ENCODE results near the gene GPRC6A. TPM values are rescaled to one million over a fixed set of nuclear protein-coding genes. Genes with fewer than 3 reads are reported as not detected.

GPRC6A gene
- total and polyA plus RNA-seq, 7 experiments from 2014 or later = not detected

DNA sequence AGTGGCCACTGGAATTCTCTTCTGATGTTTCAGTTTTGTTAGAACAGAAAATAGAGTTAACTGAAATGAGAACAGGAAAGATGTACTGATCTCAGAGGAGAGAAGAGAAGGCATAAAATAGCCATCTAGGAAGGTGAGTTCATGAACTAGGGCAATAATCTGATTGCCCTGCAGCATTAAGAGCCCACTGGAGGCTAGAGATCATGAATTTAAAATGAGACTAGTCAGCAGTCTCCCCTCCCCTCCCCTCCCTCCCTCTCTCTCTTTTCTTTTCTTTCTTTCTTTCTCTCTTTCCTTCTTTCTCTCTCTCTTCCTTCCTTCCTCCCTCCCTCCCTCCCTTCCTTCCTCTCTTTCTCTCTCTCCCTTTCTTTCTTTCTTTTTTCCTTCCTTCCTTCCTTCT lies 28.9 kb downstream of the GPRC6A start:
- Mint-ChIP-seq H3K4me1 (peaks cover 0 to 2% (median 0%) of the 10 kb centered on the region in 7 donors), H3K27me3 (peaks cover 14 to 38% (median 18%) of the 10 kb centered on the region in 5 donors), H3K27ac (no peak overlapping the region), H3K9me3 (peaks cover 0 to 10% (median 0%) of the 10 kb centered on the region in 11 donors), H3K4me3 (no peak overlapping the region), H3K36me3 (peaks cover 0 to 3% (median 0%) of the 10 kb centered on the region in 5 donors)
- intact Hi-C loops (cut with micrococcal nuclease) = no loop called here
- ChIA-PET CTCF (no interaction called here), POLR2A (no interaction called here)
- Histone ChIP-seq H3K27ac (ENCODE audit: low read depth, low read length) (no peak overlapping the region), H3K36me3 (ENCODE audit: control insufficient read depth in 2 of 3, insufficient read depth in 3 of 3, low read length in 3 of 3) (no peaks in the 10 kb centered on the region), H3K4me3 (ENCODE audit: low read length) (no peak overlapping the region), H3K27me3 (ENCODE audit: control insufficient read depth in 2 of 2, insufficient read depth in 2 of 2, low read length in 2 of 2) (no peaks in the 10 kb centered on the region), H3K4me1 (ENCODE audit: control insufficient read depth in 2 of 2, insufficient read depth in 2 of 2, low read length in 2 of 2) (no peaks in the 10 kb centered on the region), H3K9me3 (ENCODE audit: control insufficient read depth in 2 of 3, low read length in 3 of 3) (no peaks in the 10 kb centered on the region)
- DNase-seq (no peak), ATAC-seq (no peak)

DNA sequence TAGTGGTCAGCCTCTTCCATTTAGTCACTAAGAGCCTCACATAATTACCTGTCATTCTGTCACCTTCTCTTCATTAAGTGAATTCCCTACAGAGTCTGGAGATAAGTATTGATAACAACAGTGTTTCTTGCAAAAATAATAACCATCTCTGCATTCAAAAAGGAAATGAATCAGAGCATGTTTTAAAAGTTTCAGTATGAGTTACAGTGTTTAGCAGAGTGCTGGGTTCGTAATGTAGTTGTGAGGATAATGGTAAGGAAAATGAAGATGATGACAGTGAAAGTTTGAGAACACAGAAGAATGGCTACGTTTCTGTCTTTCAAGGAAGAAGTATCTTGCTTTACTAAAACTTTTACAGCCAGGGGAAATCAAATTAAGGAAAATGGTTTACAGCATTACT lies 31.3 kb downstream of the GPRC6A start:
- ChIA-PET CTCF (no interaction called here), POLR2A (no interaction called here)
- Histone ChIP-seq H3K9me3 (ENCODE audit: control insufficient read depth in 2 of 3, low read length in 3 of 3) (no peaks in the 10 kb centered on the region), H3K27ac (ENCODE audit: low read depth, low read length) (no peak overlapping the region), H3K27me3 (ENCODE audit: control insufficient read depth in 2 of 2, insufficient read depth in 2 of 2, low read length in 2 of 2) (no peaks in the 10 kb centered on the region), H3K36me3 (ENCODE audit: control insufficient read depth in 2 of 3, insufficient read depth in 3 of 3, low read length in 3 of 3) (no peaks in the 10 kb centered on the region), H3K4me3 (ENCODE audit: low read length) (no peak overlapping the region), H3K4me1 (ENCODE audit: control insufficient read depth in 2 of 2, insufficient read depth in 2 of 2, low read length in 2 of 2) (no peaks in the 10 kb centered on the region)
- H3K4me1 Mint-ChIP-seq = peaks cover 0 to 2% (median 0%) of the 10 kb centered on the region in 7 donors
- peaks cover 8 to 38% (median 16%) of the 10 kb centered on the region in 5 donors for H3K27me3 Mint-ChIP-seq
- intact Hi-C loops (cut with micrococcal nuclease) = no loop called here
- H3K36me3 Mint-ChIP-seq = peaks cover 0 to 3% (median 0%) of the 10 kb centered on the region in 5 donors
- H3K9me3 Mint-ChIP-seq = peaks cover 0 to 10% (median 0%) of the 10 kb centered on the region in 11 donors
- DNase-seq = no peak
- no peak for ATAC-seq
- H3K4me3 Mint-ChIP-seq = no peak overlapping the region
- no peak overlapping the region for H3K27ac Mint-ChIP-seq

DNA sequence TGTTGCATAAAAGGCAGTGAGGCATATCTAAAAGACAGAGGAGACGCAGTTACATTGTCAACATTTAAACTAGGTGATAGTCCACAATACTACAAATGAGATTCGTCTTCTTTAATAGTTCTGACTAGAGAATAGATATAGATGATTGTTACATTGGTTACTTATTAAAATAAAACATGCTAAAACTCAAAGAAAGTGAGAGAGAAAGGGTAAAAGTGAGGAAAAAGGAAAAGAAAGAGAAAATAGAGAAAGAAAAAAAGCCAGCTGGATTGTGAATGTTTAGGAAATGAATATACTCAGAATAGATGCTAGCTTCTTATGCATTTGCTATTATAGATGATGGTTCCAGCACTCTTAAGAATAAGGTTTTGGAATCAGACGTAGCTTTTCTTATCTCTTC lies 35.7 kb downstream of the GPRC6A start:
- Histone ChIP-seq H3K27ac (ENCODE audit: low read depth, low read length) (no peak overlapping the region), H3K27me3 (ENCODE audit: control insufficient read depth in 2 of 2, insufficient read depth in 2 of 2, low read length in 2 of 2) (no peaks in the 10 kb centered on the region), H3K4me1 (ENCODE audit: control insufficient read depth in 2 of 2, insufficient read depth in 2 of 2, low read length in 2 of 2) (no peaks in the 10 kb centered on the region), H3K4me3 (ENCODE audit: low read length) (no peak overlapping the region), H3K9me3 (ENCODE audit: control insufficient read depth in 2 of 3, low read length in 3 of 3) (no peaks in the 10 kb centered on the region), H3K36me3 (ENCODE audit: control insufficient read depth in 2 of 3, insufficient read depth in 3 of 3, low read length in 3 of 3) (no peaks in the 10 kb centered on the region)
- no peak overlapping the region for H3K4me3 Mint-ChIP-seq
- DNase-seq (no peak), ATAC-seq (no peak)
- peaks cover 0 to 3% (median 0%) of the 10 kb centered on the region in 5 donors for H3K36me3 Mint-ChIP-seq
- intact Hi-C loops (cut with micrococcal nuclease) = no loop called here
- ChIA-PET CTCF (no interaction called here), POLR2A (no interaction called here)
- no peak overlapping the region for H3K27ac Mint-ChIP-seq
- peaks cover 2 to 22% (median 13%) of the 10 kb centered on the region in 5 donors for H3K27me3 Mint-ChIP-seq
- no peaks in the 10 kb centered on the region for H3K4me1 Mint-ChIP-seq
- peaks cover 0 to 10% (median 0%) of the 10 kb centered on the region in 11 donors for H3K9me3 Mint-ChIP-seq

DNA sequence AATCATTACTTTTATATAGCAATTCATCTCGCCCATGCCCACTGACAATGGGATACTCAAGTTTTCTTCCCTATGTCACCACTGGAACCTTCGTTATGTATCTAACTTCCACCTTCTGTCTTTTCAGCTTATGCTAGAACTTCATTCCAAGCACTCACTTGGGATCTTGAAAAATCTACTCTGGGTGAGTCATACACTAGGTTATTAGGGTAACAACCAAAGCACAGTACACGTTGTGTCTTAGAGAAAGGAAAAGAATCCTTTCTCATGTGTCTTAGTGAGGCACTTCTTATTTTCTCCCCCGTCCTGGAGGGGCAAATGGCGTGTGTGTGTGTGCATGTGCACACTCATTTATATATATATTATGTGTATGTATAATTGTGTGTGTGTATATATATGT lies 45.0 kb downstream of the GPRC6A start:
- Histone ChIP-seq H3K27me3 (ENCODE audit: control insufficient read depth in 2 of 2, insufficient read depth in 2 of 2, low read length in 2 of 2) (no peaks in the 10 kb centered on the region), H3K36me3 (ENCODE audit: control insufficient read depth in 2 of 3, insufficient read depth in 3 of 3, low read length in 3 of 3) (no peaks in the 10 kb centered on the region), H3K4me3 (ENCODE audit: low read length) (no peak overlapping the region), H3K9me3 (ENCODE audit: control insufficient read depth in 2 of 3, low read length in 3 of 3) (no peaks in the 10 kb centered on the region), H3K4me1 (ENCODE audit: control insufficient read depth in 2 of 2, insufficient read depth in 2 of 2, low read length in 2 of 2) (peaks cover 0 to 3% of the 10 kb centered on the region in 2 donors), H3K27ac (ENCODE audit: low read depth, low read length) (no peak overlapping the region)
- Mint-ChIP-seq H3K9me3 (no peaks in the 10 kb centered on the region), H3K27me3 (peaks cover 6 to 44% (median 32%) of the 10 kb centered on the region in 5 donors), H3K27ac (no peak overlapping the region), H3K4me1 (no peaks in the 10 kb centered on the region), H3K4me3 (no peak overlapping the region), H3K36me3 (no peaks in the 10 kb centered on the region)
- ATAC-seq (no peak), DNase-seq (no peak)
- ChIA-PET CTCF (no interaction called here), POLR2A (no interaction called here)
- intact Hi-C loops (cut with micrococcal nuclease) = loop anchor here in 1 of 2 donors (5.0 kb wide), 1 partner anchor 63 kb away; no protein-coding TSS in a partner anchor

DNA sequence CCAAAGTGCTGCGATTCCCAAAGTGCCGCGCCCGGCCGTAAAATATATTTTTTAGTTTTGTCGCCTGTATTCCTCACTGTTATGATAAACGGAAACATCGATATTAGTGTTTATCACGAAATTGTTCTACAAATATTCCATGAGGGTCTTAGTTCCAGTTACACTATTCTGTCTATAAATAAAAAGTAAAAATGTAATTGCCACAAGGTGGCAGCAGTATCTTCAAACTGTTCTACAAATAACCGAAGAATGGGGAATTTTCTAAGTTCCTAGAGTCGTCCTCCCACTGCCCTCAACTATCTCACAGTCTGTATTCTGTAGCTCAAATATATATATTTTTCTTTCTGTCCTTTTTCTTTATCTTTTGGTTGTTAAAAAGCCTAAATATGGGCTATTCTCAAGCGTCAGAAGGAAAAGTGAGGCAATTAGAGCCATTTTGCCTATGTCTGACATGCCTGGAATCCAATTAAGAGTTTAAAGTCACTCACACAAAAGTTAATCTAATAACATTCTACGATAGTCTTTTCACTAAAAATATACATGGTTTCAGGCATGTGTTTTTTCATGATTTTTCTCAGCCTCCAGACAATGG lies 49.2 kb downstream of the GPRC6A start:
- H3K36me3 Mint-ChIP-seq = no peaks in the 10 kb centered on the region
- H3K27ac Mint-ChIP-seq = no peak overlapping the region
- ATAC-seq (no peak), DNase-seq (no peak)
- ChIA-PET POLR2A (no interaction called here), CTCF (no interaction called here)
- Histone ChIP-seq H3K4me1 (ENCODE audit: control insufficient read depth in 2 of 2, insufficient read depth in 2 of 2, low read length in 2 of 2) (peaks cover 0 to 3% of the 10 kb centered on the region in 2 donors), H3K27ac (ENCODE audit: low read depth, low read length) (no peak overlapping the region), H3K9me3 (ENCODE audit: control insufficient read depth in 2 of 3, low read length in 3 of 3) (no peaks in the 10 kb centered on the region), H3K36me3 (ENCODE audit: control insufficient read depth in 2 of 3, insufficient read depth in 3 of 3, low read length in 3 of 3) (no peaks in the 10 kb centered on the region), H3K4me3 (ENCODE audit: low read length) (no peak overlapping the region), H3K27me3 (ENCODE audit: control insufficient read depth in 2 of 2, insufficient read depth in 2 of 2, low read length in 2 of 2) (peaks cover 0 to 3% of the 10 kb centered on the region in 2 donors)
- H3K9me3 Mint-ChIP-seq = peaks cover 0 to 4% (median 0%) of the 10 kb centered on the region in 11 donors
- intact Hi-C loops (cut with micrococcal nuclease) = loop anchor here in 1 of 2 donors (5.0 kb wide), 1 partner anchor 68 kb away; no protein-coding TSS in a partner anchor
- peaks cover 8 to 37% (median 28%) of the 10 kb centered on the region in 5 donors for H3K27me3 Mint-ChIP-seq
- no peak overlapping the region for H3K4me3 Mint-ChIP-seq
- no peaks in the 10 kb centered on the region for H3K4me1 Mint-ChIP-seq

DNA sequence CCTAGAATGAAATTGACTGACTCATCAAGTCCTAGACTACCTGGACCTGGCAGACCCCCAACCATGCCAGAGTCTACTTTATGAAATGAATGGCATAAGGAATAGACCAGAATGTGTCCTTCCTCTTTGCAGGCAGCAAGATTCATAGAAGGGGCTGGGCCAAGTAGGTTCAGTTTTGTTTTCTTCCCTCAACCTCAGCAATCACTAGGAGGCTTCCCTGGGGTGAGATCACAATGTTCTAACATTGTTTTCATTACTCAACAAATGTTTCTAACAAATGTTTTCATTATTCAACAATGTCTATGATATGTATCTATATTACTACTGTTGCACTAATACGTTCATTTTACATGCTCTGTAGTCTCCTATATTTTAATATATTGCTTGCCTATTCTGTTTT lies 55.0 kb downstream of the GPRC6A start:
- CTCF ChIA-PET = no interaction called here
- H3K4me3 ChIP-seq (ENCODE audit: low read length) = no peak overlapping the region
- H3K27me3 ChIP-seq (ENCODE audit: control insufficient read depth in 2 of 2, insufficient read depth in 2 of 2, low read length in 2 of 2) = peaks cover 0 to 3% of the 10 kb centered on the region in 2 donors
- Mint-ChIP-seq H3K27ac (no peak overlapping the region), H3K9me3 (peaks cover 0 to 4% (median 0%) of the 10 kb centered on the region in 11 donors), H3K36me3 (no peaks in the 10 kb centered on the region), H3K27me3 (peaks cover 19 to 32% (median 27%) of the 10 kb centered on the region in 5 donors), H3K4me1 (no peaks in the 10 kb centered on the region), H3K4me3 (no peak overlapping the region)
- no peaks in the 10 kb centered on the region for H3K4me1 ChIP-seq (ENCODE audit: control insufficient read depth in 2 of 2, insufficient read depth in 2 of 2, low read length in 2 of 2)
- H3K36me3 ChIP-seq (ENCODE audit: control insufficient read depth in 2 of 3, insufficient read depth in 3 of 3, low read length in 3 of 3) = no peaks in the 10 kb centered on the region
- DNase-seq = no peak
- intact Hi-C loops (cut with micrococcal nuclease) = no loop called here
- no peaks in the 10 kb centered on the region for H3K9me3 ChIP-seq (ENCODE audit: control insufficient read depth in 2 of 3, low read length in 3 of 3)
- H3K27ac ChIP-seq (ENCODE audit: low read depth, low read length) = no peak overlapping the region
- ATAC-seq = no peak
- POLR2A ChIA-PET = no interaction called here

DNA sequence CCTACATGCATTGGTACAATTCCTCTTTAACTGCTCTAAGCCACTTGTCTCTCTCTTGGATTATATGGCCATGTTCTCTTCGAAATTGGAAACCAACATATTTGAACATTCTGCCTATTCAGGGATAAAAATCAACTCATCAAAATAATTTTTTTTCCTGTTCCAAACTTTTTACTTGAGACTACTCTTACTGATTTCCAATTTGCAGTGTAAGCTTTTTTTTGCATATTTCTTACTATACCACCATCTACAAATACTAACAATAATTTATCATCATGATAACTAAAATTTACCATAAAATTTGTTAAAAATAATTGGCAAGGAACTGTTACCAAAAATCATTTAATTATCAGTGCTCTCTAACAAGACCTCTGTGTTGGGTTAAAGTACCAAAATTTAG lies 56.4 kb downstream of the GPRC6A start:
- H3K36me3 Mint-ChIP-seq = no peaks in the 10 kb centered on the region
- no peak overlapping the region for H3K4me3 Mint-ChIP-seq
- Histone ChIP-seq H3K9me3 (ENCODE audit: control insufficient read depth in 2 of 3, low read length in 3 of 3) (no peaks in the 10 kb centered on the region), H3K27ac (ENCODE audit: low read depth, low read length) (no peak overlapping the region), H3K27me3 (ENCODE audit: control insufficient read depth in 2 of 2, insufficient read depth in 2 of 2, low read length in 2 of 2) (no peaks in the 10 kb centered on the region), H3K4me1 (ENCODE audit: control insufficient read depth in 2 of 2, insufficient read depth in 2 of 2, low read length in 2 of 2) (no peaks in the 10 kb centered on the region), H3K36me3 (ENCODE audit: control insufficient read depth in 2 of 3, insufficient read depth in 3 of 3, low read length in 3 of 3) (no peaks in the 10 kb centered on the region), H3K4me3 (ENCODE audit: low read length) (no peak overlapping the region)
- ChIA-PET CTCF (no interaction called here), POLR2A (no interaction called here)
- H3K27me3 Mint-ChIP-seq = peaks cover 19 to 40% (median 30%) of the 10 kb centered on the region in 5 donors
- no peak for DNase-seq
- H3K9me3 Mint-ChIP-seq = peaks cover 0 to 4% (median 0%) of the 10 kb centered on the region in 11 donors
- no peak overlapping the region for H3K27ac Mint-ChIP-seq
- H3K4me1 Mint-ChIP-seq = no peaks in the 10 kb centered on the region
- ATAC-seq = no peak
- intact Hi-C loops (cut with micrococcal nuclease) = no loop called here

Data from naive thymus-derived CD4-positive, alpha-beta T cell (primary cell).